Endothelial cell of umbilical vein (primary cell): ENCODE results near the gene FILIP1. TPM values are rescaled to one million over a fixed set of nuclear protein-coding genes. Genes with fewer than 3 reads are reported as not detected.

ENCODE experiments used
- BruUV-seq: library from RNA; stranded (reverse); fragments of 400-500 nt; replicated peaks from 2 replicates; lab custom pipeline; 2021; lab: Mats Ljungman, UMichigan
- CTCF ChIA-PET: fragments of 300-600, 350-600 bp; sonication (Branson Sonifier 250); formaldehyde crosslinking; loops from one replicate; lab custom pipeline; 2021; ENCODE audit warnings: antibody characterized with exemption, inconsistent platforms; lab: Charles Lee
- POLR2A ChIA-PET: fragments of 300-600, 350-600 bp; sonication (Branson Sonifier 250); formaldehyde crosslinking; loops from one replicate; lab custom pipeline; 2021; ENCODE audit warnings: antibody characterized with exemption, inconsistent platforms; lab: Charles Lee
- DNase-seq: peaks from one replicate; pipeline ENCODE4 v3.0.0-alpha.2; 2011; ENCODE audit warnings: low read depth, low spot score
- FAIRE-seq: peaks from 2 replicates; lab custom pipeline; 2011; peaks lifted over from hg19 to GRCh38; lab: Jason Lieb, UNC
- H2AFZ ChIP-seq: 2 replicates; pipeline ENCODE4 v1.6.0; 2012; ENCODE audit warnings: low read depth, low read length, control low read depth, inconsistent platforms
- H3K27ac ChIP-seq: 2 replicates; pipeline ENCODE4 v1.5.1; 2011; ENCODE audit warnings: low read depth, mild to moderate bottlenecking, control low read depth, low read length, moderate library complexity; ENCODE audit not compliant: insufficient read depth
- H3K27me3 ChIP-seq, 2 experiments: 2 replicates each; pipeline versions ENCODE4 v1.6.0 to v1.6.1; 2011; ENCODE audit warnings: low read length in 2 of 2, mixed read lengths in 1 of 2; ENCODE audit not compliant: control insufficient read depth in 2 of 2, insufficient read depth in 2 of 2
- H3K36me3 ChIP-seq, 2 experiments: 2 replicates in 1 of 2; 3 replicates in 1 of 2; pipeline ENCODE4 v1.5.1; 2011; ENCODE audit warnings: low read length in 2 of 2, mild to moderate bottlenecking in 1 of 2, moderate library complexity in 1 of 2; ENCODE audit not compliant: control insufficient read depth in 2 of 2, insufficient read depth in 2 of 2; ENCODE audit errors: extremely low read depth in 1 of 2
- H3K4me1 ChIP-seq: 3 replicates; pipeline ENCODE4 v1.5.1; 2011; ENCODE audit warnings: mild to moderate bottlenecking, low read length; ENCODE audit not compliant: control insufficient read depth, insufficient read depth; ENCODE audit errors: extremely low read depth
- H3K4me2 ChIP-seq: 2 replicates; pipeline ENCODE4 v1.6.1; 2011; ENCODE audit warnings: low read length, control low read depth, mixed read lengths; ENCODE audit not compliant: insufficient read depth
- H3K4me3 ChIP-seq, 3 experiments: fragments of 200-600 bp in 1 of 3; sonication (generic), shearing (Covaris generic) in 1 of 3; replicated peaks in 1 of 3; 2 replicates each; pipeline ENCODE4 v1.5.1; 2011 to 2016; ENCODE audit warnings: control low read depth in 3 of 3, low read length in 3 of 3, mild to moderate bottlenecking in 2 of 3, inconsistent platforms in 1 of 3, low read depth in 1 of 3, moderate library complexity in 1 of 3; ENCODE audit not compliant: insufficient read depth in 1 of 3
- H3K79me2 ChIP-seq: 2 replicates; pipeline ENCODE4 v1.6.0; 2012; ENCODE audit warnings: low read length, inconsistent platforms; ENCODE audit not compliant: control insufficient read depth, insufficient read depth
- H3K9ac ChIP-seq: replicated peaks from 2 replicates; pipeline ENCODE3; 2011; ENCODE audit warnings: low read length, control low read depth; ENCODE audit not compliant: insufficient read depth; ENCODE audit errors: extremely low read depth
- H3K9me1 ChIP-seq: replicated peaks from 3 replicates; pipeline ENCODE4 v1.6.0; 2011; ENCODE audit warnings: mild to moderate bottlenecking, low read length; ENCODE audit not compliant: control insufficient read depth, insufficient read depth; ENCODE audit errors: extremely low read depth
- H3K9me3 ChIP-seq: replicated peaks from 2 replicates; pipeline ENCODE4 v1.5.1; 2012; ENCODE audit warnings: low read length, inconsistent platforms; ENCODE audit not compliant: control insufficient read depth, insufficient read depth
- H4K20me1 ChIP-seq: replicated peaks from 2 replicates; pipeline ENCODE3; 2011; ENCODE audit warnings: mild to moderate bottlenecking, low read length; ENCODE audit not compliant: control insufficient read depth, insufficient read depth; ENCODE audit errors: extremely low read depth
- EZH2 ChIP-seq: IDR thresholded peaks from 2 replicates; pipeline ENCODE4 v1.6.1; 2012; ENCODE audit warnings: borderline replicate concordance, low read depth, mild to moderate bottlenecking, moderate library complexity, low read length, inconsistent platforms; ENCODE audit not compliant: severe bottlenecking
- FOS ChIP-seq: IDR thresholded peaks from 2 replicates; pipeline ENCODE4 v1.6.1; 2011; ENCODE audit warnings: mild to moderate bottlenecking, low read length, moderate library complexity, borderline replicate concordance; ENCODE audit not compliant: insufficient read depth
- GATA2 ChIP-seq: IDR thresholded peaks from 2 replicates; pipeline ENCODE4 v1.7.0; 2011; ENCODE audit warnings: low read depth, mild to moderate bottlenecking, moderate library complexity, mixed read lengths, low read length; ENCODE audit not compliant: insufficient read length, insufficient read depth
- MYC ChIP-seq: IDR thresholded peaks from one replicate; pipeline ENCODE4 v1.6.1; 2011; ENCODE audit warnings: mild to moderate bottlenecking, low read depth, low read length
- POLR2A ChIP-seq: IDR thresholded peaks from 2 replicates; pipeline ENCODE4 v1.6.1; 2012; ENCODE audit warnings: low read depth, mild to moderate bottlenecking, control low read depth, low read length
- dilution Hi-C: fragments of 300-500 bp; cut with MboI; formaldehyde crosslinking; loops from one replicate; pipeline ENCODE4 v1.15.0; 2019; ENCODE audit warnings: low sequenced_read_pairs; ENCODE audit not compliant: extremely low pct_ligation_motif_present
- intact Hi-C: fragments of 100-400 bp; cut with micrococcal nuclease; formaldehyde crosslinking; loops from one replicate; pipeline ENCODE4 v1.10.0; 2022
- polyA plus RNA-seq, 4 experiments: library from polyadenylated mRNA; depleted of rRNA in 3 of 4; stranded (reverse) in 3 of 4; unstranded in 1 of 4; fragments of >200 nt; gene quantifications; 2 replicates each; pipeline versions ENCODE4 v1.2.1 to v1.2.3, GENCODE V29; 2011 to 2012; ENCODE audit warnings: missing spikeins in 1 of 4
- total RNA-seq: library from RNA; stranded (reverse); gene quantifications from 2 replicates; pipeline ENCODE4 v1.2.3, GENCODE V29; 2021
- TF ChIP-seq, protein P1 (sequence below), 2 donors: IDR thresholded peaks; 1 replicate in 1 of 2; 2 replicates in 1 of 2; pipeline ENCODE4 v1.5.1; 2011; ENCODE audit warnings: low read length in 2 of 2, mild to moderate bottlenecking in 2 of 2, moderate library complexity in 2 of 2, control low read depth in 1 of 2, inconsistent platforms in 1 of 2, low read depth in 1 of 2; ENCODE audit not compliant: insufficient read depth in 1 of 2; ENCODE audit errors: extremely low read depth in 1 of 2
- TF ChIP-seq, protein P2 (sequence below): IDR thresholded peaks from 2 replicates; pipeline ENCODE4 v1.6.1; 2011; ENCODE audit not compliant: insufficient read depth, insufficient read length

The FILIP1 gene
- total and polyA plus RNA-seq, 2 donors (not counting 3 experiments of a cell fraction or from before 2014, with no cell fraction given) = 2.8 to 13.7 TPM

DNA sequence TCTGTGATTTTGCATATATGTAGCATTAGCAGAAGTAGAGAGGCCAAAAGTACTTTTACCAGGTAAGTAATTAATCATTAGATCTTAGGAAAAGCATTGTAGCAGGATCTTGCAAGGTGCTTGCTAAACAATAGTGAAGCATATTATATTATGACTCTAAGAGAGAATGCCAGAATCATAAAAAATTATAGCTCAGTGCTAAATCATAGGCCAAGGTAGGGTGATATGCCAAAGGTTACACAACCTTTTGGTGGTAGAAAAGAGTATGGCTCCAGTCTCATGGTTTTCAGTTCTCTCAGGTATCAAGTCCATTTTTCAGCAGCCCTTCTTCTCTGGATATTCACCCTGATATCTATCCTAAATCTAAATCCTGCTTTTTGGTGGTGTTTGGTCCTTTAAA lies 192.1 kb downstream of the FILIP1 start:
- ChIA-PET POLR2A (interaction anchor here (0.5 kb wide), 1 partner anchor 51 kb away, joined by 3 read pairs; no protein-coding TSS in a partner anchor), CTCF (interaction anchor here (1.0 to 3.2 kb wide), 3 partner anchors 34 to 226 kb away, joined by 4 to 12 read pairs (median 11); no protein-coding TSS in a partner anchor)
- Histone ChIP-seq H3K9ac (no peak overlapping the region), H3K4me1 (peaks cover 3% of the 10 kb centered on the region), H3K27ac (no peak overlapping the region), H2AFZ (no peak overlapping the region), H3K79me2 (no peaks in the 10 kb centered on the region), H3K27me3 (no peaks in the 10 kb centered on the region), H3K4me2 (no peak overlapping the region), H3K4me3 (no peak overlapping the region), H3K9me1 (no peaks in the 10 kb centered on the region), H4K20me1 (no peaks in the 10 kb centered on the region), H3K9me3 (no peaks in the 10 kb centered on the region), H3K36me3 (no peaks in the 10 kb centered on the region)
- no peak for FAIRE-seq
- dilution Hi-C loops = loop anchor here (25.0 kb wide), 1 partner anchor 236 kb away; no protein-coding TSS in a partner anchor
- TF ChIP-seq MYC = no peak
- TF ChIP-seq, protein P1, sequence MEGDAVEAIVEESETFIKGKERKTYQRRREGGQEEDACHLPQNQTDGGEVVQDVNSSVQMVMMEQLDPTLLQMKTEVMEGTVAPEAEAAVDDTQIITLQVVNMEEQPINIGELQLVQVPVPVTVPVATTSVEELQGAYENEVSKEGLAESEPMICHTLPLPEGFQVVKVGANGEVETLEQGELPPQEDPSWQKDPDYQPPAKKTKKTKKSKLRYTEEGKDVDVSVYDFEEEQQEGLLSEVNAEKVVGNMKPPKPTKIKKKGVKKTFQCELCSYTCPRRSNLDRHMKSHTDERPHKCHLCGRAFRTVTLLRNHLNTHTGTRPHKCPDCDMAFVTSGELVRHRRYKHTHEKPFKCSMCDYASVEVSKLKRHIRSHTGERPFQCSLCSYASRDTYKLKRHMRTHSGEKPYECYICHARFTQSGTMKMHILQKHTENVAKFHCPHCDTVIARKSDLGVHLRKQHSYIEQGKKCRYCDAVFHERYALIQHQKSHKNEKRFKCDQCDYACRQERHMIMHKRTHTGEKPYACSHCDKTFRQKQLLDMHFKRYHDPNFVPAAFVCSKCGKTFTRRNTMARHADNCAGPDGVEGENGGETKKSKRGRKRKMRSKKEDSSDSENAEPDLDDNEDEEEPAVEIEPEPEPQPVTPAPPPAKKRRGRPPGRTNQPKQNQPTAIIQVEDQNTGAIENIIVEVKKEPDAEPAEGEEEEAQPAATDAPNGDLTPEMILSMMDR (IDR thresholded peaks at IDR 0.05; ENCODE audit: extremely low read depth in 1 of 2, insufficient read depth in 1 of 2, low read depth in 1 of 2, low read length in 2 of 2) = no peak
- TF ChIP-seq GATA2 = no peak
- TF ChIP-seq, protein P2, sequence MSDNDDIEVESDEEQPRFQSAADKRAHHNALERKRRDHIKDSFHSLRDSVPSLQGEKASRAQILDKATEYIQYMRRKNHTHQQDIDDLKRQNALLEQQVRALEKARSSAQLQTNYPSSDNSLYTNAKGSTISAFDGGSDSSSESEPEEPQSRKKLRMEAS = no peak
- no peak for TF ChIP-seq POLR2A
- TF ChIP-seq EZH2 = no peak
- no peak for TF ChIP-seq FOS
- no TSS peak for BruUV-seq
- DNase-seq = no peak
- intact Hi-C loops = no loop called here
